CD4-positive, alpha-beta T cell (primary cell): ENCODE results near the gene CROCC. TPM values are rescaled to one million over a fixed set of nuclear protein-coding genes. Genes with fewer than 3 reads are reported as not detected.
"Not testable (repeated sequence)": the region's sequence is repeated elsewhere in the genome, so short reads cannot be mapped to it uniquely, and the experiment has no call there.

Experiments
- ATAC-seq: fragments of 200-7000 bp; cut with Tn5 transposase; one replicate; pipeline ENCODE4 v1.10.0; 2022; ENCODE audit warnings: mild to moderate bottlenecking; ENCODE audit not compliant: poor library complexity
- CTCF ChIA-PET: fragments of 350-600 bp; sonication (Branson Sonifier 250); formaldehyde crosslinking; loops from one replicate; lab custom pipeline; 2021; ENCODE audit warnings: antibody characterized with exemption, inconsistent platforms; lab: Charles Lee
- POLR2A ChIA-PET: fragments of 350-600 bp; sonication (Branson Sonifier 250); formaldehyde crosslinking; loops from one replicate; lab custom pipeline; 2021; ENCODE audit warnings: antibody characterized with exemption, inconsistent platforms; lab: Charles Lee
- DNase-seq, 14 experiments: peaks; one replicate each; pipeline ENCODE4 v3.0.0-alpha.2; 2013 to 2020; ENCODE audit warnings: mixed read lengths in 2 of 14
- H3K27ac ChIP-seq, 2 donors: one replicate each; pipeline versions ENCODE4 v1.5.1 to v1.7.0; 2013; ENCODE audit warnings: low read length in 2 of 2, low read depth in 1 of 2, mild to moderate bottlenecking in 1 of 2
- H3K27me3 ChIP-seq, 2 experiments: 1 replicate in 1 of 2; 2 replicates in 1 of 2; pipeline versions ENCODE4 v1.6.1 to v1.7.0; 2013; ENCODE audit warnings: low read length in 2 of 2, control low read depth in 1 of 2, mild to moderate bottlenecking in 1 of 2, moderate library complexity in 1 of 2; ENCODE audit not compliant: insufficient read depth in 2 of 2, control insufficient read depth in 1 of 2
- H3K36me3 ChIP-seq: one replicate; pipeline ENCODE4 v1.6.1; 2013; ENCODE audit warnings: low read length, control low read depth; ENCODE audit not compliant: insufficient read depth
- H3K4me1 ChIP-seq: one replicate; pipeline ENCODE4 v1.6.1; 2013; ENCODE audit warnings: low read length, control low read depth; ENCODE audit not compliant: insufficient read depth
- H3K4me3 ChIP-seq: one replicate; pipeline ENCODE4 v1.5.1; 2013; ENCODE audit warnings: mild to moderate bottlenecking, low read length, moderate library complexity
- H3K9me3 ChIP-seq, 2 experiments: 1 replicate in 1 of 2; 2 replicates in 1 of 2; pipeline versions ENCODE4 v1.6.1 to v1.7.0; 2013; ENCODE audit warnings: low read length in 2 of 2, mild to moderate bottlenecking in 2 of 2, control low read depth in 1 of 2, moderate library complexity in 1 of 2; ENCODE audit not compliant: control insufficient read depth in 1 of 2, insufficient read depth in 1 of 2
- H3K27ac Mint-ChIP-seq: one replicate; pipeline ENCODE4 v1.8.0; 2020; ENCODE audit warnings: mixed read lengths
- H3K27me3 Mint-ChIP-seq: one replicate; pipeline ENCODE4 v1.8.0; 2021; ENCODE audit warnings: mixed read lengths
- H3K36me3 Mint-ChIP-seq: one replicate; pipeline ENCODE4 v1.8.0; 2021; ENCODE audit warnings: low read depth, mixed read lengths
- H3K4me1 Mint-ChIP-seq: one replicate; pipeline ENCODE4 v1.8.0; 2021; ENCODE audit warnings: low read depth, mixed read lengths
- H3K4me3 Mint-ChIP-seq: one replicate; pipeline ENCODE4 v1.8.0; 2020; ENCODE audit warnings: mild to moderate bottlenecking, mixed read lengths
- H3K9me3 Mint-ChIP-seq: one replicate; pipeline ENCODE4 v1.8.0; 2020; ENCODE audit warnings: mixed read lengths
- intact Hi-C, 2 experiments: fragments of 100-400 bp; cut with DNase I in 1 of 2; cut with micrococcal nuclease in 1 of 2; formaldehyde crosslinking; loops; one replicate each; pipeline versions ENCODE4 v1.15.1 to v1.9.0; 2023 to 2025; cut with DNase I, micrococcal nuclease
- total RNA-seq, 174 experiments: library from RNA in 2 of 174; stranded (reverse) in 2 of 174; gene quantifications; one replicate each; pipeline ENCODE4 v1.2.3 and lab custom pipeline; 2021 to 2026
- TF ChIP-seq, protein P1 (sequence below): fragments of 200-600 bp; IDR thresholded peaks from one replicate; pipeline ENCODE4 v1.8.0; 2022; ENCODE audit warnings: antibody characterized with exemption, mild to moderate bottlenecking

CROCC gene
- total RNA-seq, 2 experiments from 2014 or later, result 47.4 to 49.7 TPM

DNA sequence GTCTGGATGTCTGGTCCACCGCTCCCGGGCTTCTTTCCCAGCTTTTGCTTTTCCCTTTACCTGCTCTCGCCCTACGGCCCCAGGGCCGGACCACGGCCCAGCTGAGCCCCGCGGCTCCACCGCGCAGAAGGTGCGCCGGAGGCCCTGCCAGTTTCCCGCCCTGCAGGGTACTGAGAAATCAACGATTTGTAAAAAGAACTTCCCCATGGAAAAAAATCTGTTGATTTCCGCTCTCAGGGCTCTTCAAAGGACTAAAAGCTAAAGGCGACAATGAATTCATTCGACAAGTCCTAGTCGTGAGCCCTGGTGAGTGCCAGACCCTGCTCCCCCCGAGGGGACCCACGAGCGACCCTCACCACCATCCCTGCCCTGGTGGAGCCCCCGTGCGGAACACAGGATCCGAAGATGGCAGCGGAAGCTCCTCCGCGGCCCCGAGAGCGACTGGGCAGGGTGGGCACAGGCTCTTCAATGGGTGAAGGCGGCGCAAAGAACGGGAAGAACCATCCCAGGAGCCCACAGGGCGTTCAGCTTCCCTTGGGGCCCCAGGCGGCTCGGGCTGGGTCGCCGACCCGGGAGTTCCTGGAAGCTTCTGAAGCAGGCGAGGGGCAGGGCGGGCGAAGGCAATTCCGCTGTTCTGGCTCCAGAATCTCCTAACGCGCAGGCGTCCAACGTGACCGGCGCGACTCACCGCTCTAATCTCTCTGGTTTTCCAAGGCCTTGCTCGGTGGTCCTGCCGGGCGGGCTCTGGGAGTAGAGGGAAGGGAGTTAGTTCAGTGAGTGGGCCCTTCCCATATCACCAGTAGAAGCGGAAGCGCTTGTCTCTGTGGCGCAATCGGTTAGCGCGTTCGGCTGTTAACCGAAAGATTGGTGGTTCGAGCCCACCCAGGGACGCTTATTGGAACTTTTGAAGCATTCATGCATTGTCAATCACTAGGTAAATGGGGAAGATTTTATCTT is 32.6 kb upstream of the CROCC start:
- ChIA-PET CTCF (no interaction called here), POLR2A (interaction anchor here (0.7 to 4.0 kb wide), 6 partner anchors 10 to 245 kb away, joined by 3 to 65 read pairs (median 4); partner anchors contain the start of gene CROCC)
- Histone ChIP-seq H3K4me1 (peaks cover 16% of the 10 kb centered on the region), H3K36me3 (no peaks in the 10 kb centered on the region), H3K27me3 (no peaks in the 10 kb centered on the region), H3K9me3 (no peaks in the 10 kb centered on the region), H3K4me3 (peak overlapping the region; percentile 70), H3K27ac (peak overlapping the region; percentile 29 to 54)
- Mint-ChIP-seq H3K27me3 (no peaks in the 10 kb centered on the region), H3K4me3 (peak overlapping the region; percentile 95), H3K36me3 (peaks cover 4% of the 10 kb centered on the region), H3K4me1 (peaks cover 27% of the 10 kb centered on the region), H3K27ac (peak overlapping the region; percentile 92), H3K9me3 (no peaks in the 10 kb centered on the region)
- DNase-seq (peak; percentile 26 to 78 (median 56)), ATAC-seq (peak; percentile 74)
- intact Hi-C loops, result no loop called here
- TF ChIP-seq, protein P1, sequence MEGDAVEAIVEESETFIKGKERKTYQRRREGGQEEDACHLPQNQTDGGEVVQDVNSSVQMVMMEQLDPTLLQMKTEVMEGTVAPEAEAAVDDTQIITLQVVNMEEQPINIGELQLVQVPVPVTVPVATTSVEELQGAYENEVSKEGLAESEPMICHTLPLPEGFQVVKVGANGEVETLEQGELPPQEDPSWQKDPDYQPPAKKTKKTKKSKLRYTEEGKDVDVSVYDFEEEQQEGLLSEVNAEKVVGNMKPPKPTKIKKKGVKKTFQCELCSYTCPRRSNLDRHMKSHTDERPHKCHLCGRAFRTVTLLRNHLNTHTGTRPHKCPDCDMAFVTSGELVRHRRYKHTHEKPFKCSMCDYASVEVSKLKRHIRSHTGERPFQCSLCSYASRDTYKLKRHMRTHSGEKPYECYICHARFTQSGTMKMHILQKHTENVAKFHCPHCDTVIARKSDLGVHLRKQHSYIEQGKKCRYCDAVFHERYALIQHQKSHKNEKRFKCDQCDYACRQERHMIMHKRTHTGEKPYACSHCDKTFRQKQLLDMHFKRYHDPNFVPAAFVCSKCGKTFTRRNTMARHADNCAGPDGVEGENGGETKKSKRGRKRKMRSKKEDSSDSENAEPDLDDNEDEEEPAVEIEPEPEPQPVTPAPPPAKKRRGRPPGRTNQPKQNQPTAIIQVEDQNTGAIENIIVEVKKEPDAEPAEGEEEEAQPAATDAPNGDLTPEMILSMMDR, result peak; percentile 12

DNA sequence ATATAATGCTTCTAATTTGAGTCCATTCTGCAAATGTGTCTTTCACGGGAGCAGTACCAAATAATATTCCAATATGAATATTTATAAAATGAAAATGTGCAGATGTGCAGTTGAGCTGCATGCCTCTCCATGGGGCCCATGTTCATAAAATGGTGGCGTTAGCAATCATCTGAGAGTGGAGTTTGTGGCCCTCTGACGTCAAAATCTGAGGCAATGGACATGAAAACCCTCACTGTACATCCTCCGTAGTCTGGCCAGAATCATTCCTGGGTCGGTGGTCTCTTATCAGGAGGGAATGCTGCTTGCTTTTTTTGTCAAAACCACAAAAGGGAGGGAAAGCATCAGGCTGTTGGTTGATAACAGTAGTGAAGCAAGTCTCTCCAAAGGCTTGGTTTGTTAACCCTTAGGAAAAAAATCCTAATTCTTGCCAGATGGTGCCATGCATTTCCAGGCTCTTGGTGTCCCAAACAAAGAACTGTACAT is 31.2 kb upstream of the CROCC start:
- ATAC-seq, DNase-seq, H3K9me3 Mint-ChIP-seq, H3K4me3 ChIP-seq, H3K36me3 Mint-ChIP-seq, CTCF ChIA-PET, H3K27me3 Mint-ChIP-seq, H3K27ac ChIP-seq, H3K36me3 ChIP-seq, H3K9me3 ChIP-seq, intact Hi-C loops, H3K27me3 ChIP-seq: not testable (repeated sequence)
- POLR2A ChIA-PET, result interaction anchor here (4.0 kb wide), 1 partner anchor 13 kb away, joined by 65 read pairs; no protein-coding TSS in a partner anchor
- H3K4me1 Mint-ChIP-seq, result peaks cover 35% of the 10 kb centered on the region
- H3K4me1 ChIP-seq, result peaks cover 23% of the 10 kb centered on the region
- peak overlapping the region; percentile 95 for H3K4me3 Mint-ChIP-seq
- H3K27ac Mint-ChIP-seq, result peak overlapping the region; percentile 92

DNA sequence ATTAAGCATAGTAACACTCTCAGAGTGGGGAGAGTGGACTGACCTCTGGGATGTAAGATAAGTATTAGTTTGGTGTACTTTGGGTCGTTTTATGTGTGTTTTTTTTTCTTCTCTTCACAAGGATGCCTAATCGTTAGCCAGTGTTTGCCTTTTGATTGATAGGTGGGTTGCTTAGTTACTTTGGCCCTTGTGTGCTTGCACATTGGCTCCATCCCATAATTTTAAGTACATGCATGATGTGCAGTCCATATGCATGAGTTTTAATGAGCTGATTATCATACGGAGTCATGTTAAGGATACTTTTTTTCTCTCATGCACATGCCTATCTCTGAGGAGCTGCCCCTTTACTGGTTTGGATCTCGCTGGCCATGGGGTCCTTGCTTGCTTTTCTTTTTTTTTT is 30.7 kb upstream of the CROCC start:
- H3K36me3 ChIP-seq, H3K9me3 Mint-ChIP-seq, ATAC-seq, DNase-seq, H3K27me3 ChIP-seq, H3K4me3 ChIP-seq, H3K27me3 Mint-ChIP-seq, CTCF ChIA-PET, H3K27ac Mint-ChIP-seq, H3K9me3 ChIP-seq, H3K27ac ChIP-seq, intact Hi-C loops: not testable (repeated sequence)
- peaks cover 12% of the 10 kb centered on the region for H3K36me3 Mint-ChIP-seq
- H3K4me3 Mint-ChIP-seq, result peak overlapping the region; percentile 30
- peaks cover 40% of the 10 kb centered on the region for H3K4me1 Mint-ChIP-seq
- POLR2A ChIA-PET, result interaction anchor here (4.0 kb wide), 1 partner anchor 13 kb away, joined by 65 read pairs; no protein-coding TSS in a partner anchor
- H3K4me1 ChIP-seq, result peaks cover 23% of the 10 kb centered on the region

DNA sequence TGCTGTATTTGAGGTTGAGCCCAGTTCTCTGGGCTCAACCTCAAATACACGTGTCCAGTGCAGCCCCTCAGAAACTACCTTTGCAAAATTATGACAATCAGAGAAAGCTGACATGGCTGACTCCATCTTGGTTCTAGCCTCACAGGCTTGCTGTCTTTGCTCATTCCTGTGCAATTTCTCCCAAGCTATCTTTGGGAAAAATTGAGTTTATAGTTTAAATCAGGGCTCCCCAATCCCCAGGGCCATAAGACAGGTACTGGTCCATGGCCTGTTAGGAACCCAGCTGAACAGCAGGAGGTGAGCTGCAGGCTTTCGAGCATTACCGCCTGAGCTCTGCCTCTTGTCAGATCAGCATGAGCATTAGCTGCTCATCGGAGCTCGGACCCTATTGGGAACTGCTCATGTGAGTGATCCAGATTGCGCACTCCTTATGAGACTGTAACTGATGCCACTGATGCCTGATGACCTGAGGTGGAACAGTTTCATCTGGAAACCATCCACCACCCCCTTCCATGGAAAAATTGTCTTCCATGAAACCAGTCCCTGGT is 28.7 kb upstream of the CROCC start:
- Mint-ChIP-seq H3K36me3 (peaks cover 13% of the 10 kb centered on the region), H3K4me1 (peaks cover 55% of the 10 kb centered on the region)
- H3K4me3 ChIP-seq, intact Hi-C loops, H3K9me3 ChIP-seq, H3K4me3 Mint-ChIP-seq, H3K27ac ChIP-seq, DNase-seq, H3K36me3 ChIP-seq, H3K27me3 ChIP-seq, CTCF ChIA-PET, H3K27me3 Mint-ChIP-seq, ATAC-seq, H3K9me3 Mint-ChIP-seq, H3K27ac Mint-ChIP-seq: not testable (repeated sequence)
- POLR2A ChIA-PET, result interaction anchor here (2.1 kb wide), 1 partner anchor 11 kb away, joined by 16 read pairs; no protein-coding TSS in a partner anchor
- peaks cover 35% of the 10 kb centered on the region for H3K4me1 ChIP-seq

DNA sequence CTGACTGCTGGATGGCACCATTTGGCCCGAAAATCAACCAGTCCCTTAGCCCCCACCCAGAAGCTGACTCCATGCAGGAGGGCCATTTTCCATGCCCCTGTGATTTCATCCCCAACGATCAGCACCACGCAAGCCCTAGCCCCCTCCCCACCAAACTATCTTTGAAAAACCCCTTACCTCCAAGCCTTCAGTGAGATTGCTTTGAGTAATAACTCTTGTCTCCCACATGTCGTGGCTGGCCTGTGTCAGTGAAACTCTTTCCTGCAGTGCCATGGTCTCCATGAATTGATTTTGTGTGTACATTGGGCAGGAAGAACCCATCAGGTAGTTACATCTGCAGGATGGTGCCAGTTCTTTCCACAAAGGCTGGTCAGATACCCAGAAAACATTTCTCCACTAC is 27.9 kb upstream of the CROCC start:
- H3K36me3 ChIP-seq, H3K9me3 ChIP-seq, H3K4me3 ChIP-seq, H3K27ac ChIP-seq, H3K27me3 Mint-ChIP-seq, H3K4me3 Mint-ChIP-seq, H3K27me3 ChIP-seq, POLR2A ChIA-PET, H3K9me3 Mint-ChIP-seq, ATAC-seq, DNase-seq, intact Hi-C loops, CTCF ChIA-PET: not testable (repeated sequence)
- peaks cover 55% of the 10 kb centered on the region for H3K4me1 Mint-ChIP-seq
- peaks cover 13% of the 10 kb centered on the region for H3K36me3 Mint-ChIP-seq
- H3K27ac Mint-ChIP-seq, result peak overlapping the region; percentile 99
- H3K4me1 ChIP-seq, result peaks cover 32% of the 10 kb centered on the region

DNA sequence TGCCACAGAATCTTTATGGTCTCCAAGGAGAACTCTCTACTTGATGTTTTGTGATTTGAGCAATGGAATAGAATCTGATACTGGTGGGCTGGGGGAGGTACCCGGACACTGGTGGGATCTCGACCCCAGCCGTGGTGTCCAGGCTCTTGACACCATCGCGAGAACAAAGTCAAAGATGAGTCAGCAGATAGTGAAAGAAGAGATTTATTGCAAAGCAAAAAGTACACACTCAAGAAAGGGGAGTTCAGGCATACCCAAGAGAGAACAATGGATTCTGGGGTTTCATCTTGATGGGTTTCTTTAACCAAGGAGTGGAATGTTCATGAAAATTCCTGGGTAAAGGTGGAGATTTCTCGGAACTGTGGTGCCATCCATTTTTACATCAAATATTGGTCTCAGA is 27.4 kb upstream of the CROCC start:
- H3K4me1 ChIP-seq, result peaks cover 27% of the 10 kb centered on the region
- POLR2A ChIA-PET, H3K9me3 Mint-ChIP-seq, H3K27me3 Mint-ChIP-seq, intact Hi-C loops, CTCF ChIA-PET, H3K27me3 ChIP-seq, DNase-seq, ATAC-seq, H3K4me3 ChIP-seq, H3K27ac ChIP-seq, H3K9me3 ChIP-seq, H3K36me3 ChIP-seq: not testable (repeated sequence)
- peaks cover 49% of the 10 kb centered on the region for H3K4me1 Mint-ChIP-seq
- H3K27ac Mint-ChIP-seq, result peak overlapping the region; percentile 99
- H3K36me3 Mint-ChIP-seq, result peaks cover 12% of the 10 kb centered on the region
- H3K4me3 Mint-ChIP-seq, result peak overlapping the region; percentile 43
